Measurements from ENCODE around the gene DDA1. TPM values are rescaled to one million over a fixed set of nuclear protein-coding genes. Genes with fewer than 3 reads are reported as not detected.

DDA1 gene
- total and polyA plus RNA-seq, 9 of the 15 experiments (the other 6 are each of a cell fraction or from before 2014, with no cell fraction given), result 1.4 to 83.8 (median 33.8) TPM

- TF ChIP-seq PML (IDR thresholded peaks at IDR 0.05; ENCODE audit: low read length), result peak; percentile 70; the same call in 1 of the 2 replicates
- TF ChIP-seq SMAD1 (IDR thresholded peaks at IDR 0.05; ENCODE audit: low read depth, low read length, partially characterized antibody), result peak; percentile 65
- peak; percentile 98 for TF ChIP-seq MBD2 (IDR thresholded peaks at IDR 0.05; ENCODE audit: borderline replicate concordance, low read depth)
- TF ChIP-seq FOXO4 (CRISPR knock-in tag; IDR thresholded peaks at IDR 0.05), result 0 out of 2 replicates have a peak, but pooled peaks have one; percentile 20
- TF ChIP-seq SP2 (IDR thresholded peaks at IDR 0.05; ENCODE audit: extremely low read depth, low read depth, low read length, poor library complexity, severe bottlenecking), result peak; percentile 32
- 0 out of 2 replicates have a peak, but pooled peaks have one; percentile 35 for TF ChIP-seq NR2C2 (CRISPR knock-in tag; IDR thresholded peaks at IDR 0.05)
- peak; percentile 85 for TF ChIP-seq NR2C2 (tag; IDR thresholded peaks at IDR 0.05)
- 0 out of 2 replicates have a peak, but pooled peaks have one; percentile 48 for TF ChIP-seq ZNF76 (CRISPR knock-in tag; IDR thresholded peaks at IDR 0.05; ENCODE audit: borderline replicate concordance)
- peak; percentile 81; the same call in 1 of the 2 replicates for TF ChIP-seq NKRF (IDR thresholded peaks at IDR 0.05; ENCODE audit: borderline replicate concordance)
- no peak for TF ChIP-seq NCOR1 (IDR thresholded peaks at IDR 0.05)
- TF ChIP-seq THRB (CRISPR knock-in tag; conservative IDR thresholded peaks at IDR 0.05), result peak; percentile 86
- no peak for TF ChIP-seq TAF15 (IDR thresholded peaks at IDR 0.05; ENCODE audit: low read depth, low read length)
- no peak for TF ChIP-seq MCM3 (IDR thresholded peaks at IDR 0.05)
- no peak for TF ChIP-seq HEY1 (CRISPR knock-in tag; IDR thresholded peaks at IDR 0.05; ENCODE audit: borderline replicate concordance)
- TF ChIP-seq VEZF1 (CRISPR knock-in tag; IDR thresholded peaks at IDR 0.05), result peak; percentile 82
These were observed 42.2 kb upstream of the DDA1 start, which contains the start of gene BABAM1 (continued) for GRCh38 chr19:17266975-17267788.

Measured in K562 (cell line).